Large intestine (tissue), 3 donors: ENCODE measurements around the gene CCDC60. TPM values are rescaled to one million over a fixed set of nuclear protein-coding genes. Genes with fewer than 3 reads are reported as not detected.

Experiments used
- DNase-seq, 2 donors: peaks; one replicate each; pipeline versions ENCODE4 v3.0.0 to v3.0.0-alpha.2; 2013
- H3K27ac ChIP-seq: one replicate; pipeline ENCODE4 v1.5.1; 2013; ENCODE audit warnings: low read length
- H3K27me3 ChIP-seq: 2 replicates; pipeline ENCODE4 v1.6.1; 2013; ENCODE audit warnings: low read length; ENCODE audit not compliant: control insufficient read depth, insufficient read depth
- H3K36me3 ChIP-seq: 2 replicates; pipeline ENCODE4 v1.6.1; 2013; ENCODE audit warnings: low read length; ENCODE audit not compliant: control insufficient read depth, insufficient read depth
- H3K4me1 ChIP-seq: one replicate; pipeline ENCODE4 v1.6.1; 2013; ENCODE audit warnings: low read length; ENCODE audit not compliant: control insufficient read depth, insufficient read depth
- H3K4me3 ChIP-seq: one replicate; pipeline ENCODE4 v1.5.1; 2013; ENCODE audit warnings: low read length
- H3K9me3 ChIP-seq: one replicate; pipeline ENCODE4 v1.6.1; 2013; ENCODE audit warnings: mild to moderate bottlenecking, low read depth, low read length, moderate library complexity; ENCODE audit not compliant: control insufficient read depth
- WGBS: methylation state at CpG from one replicate; pipeline ENCODE4 v1.1.5; 2013; ENCODE audit warnings: low lambda C conversion rate; ENCODE audit not compliant: insufficient coverage; 5-methylcytosine and 5-hydroxymethylcytosine counted together
- polyA plus RNA-seq: library from polyadenylated mRNA; unstranded; fragments of 120-200 nt; gene quantifications from one replicate; pipeline ENCODE4 v1.2.1, GENCODE V29; 2013

The CCDC60 gene
- polyA plus RNA-seq, 1 donor, result 0.01 TPM

GRCh38 chr12:119383206-119383605 is 48.7 kb downstream of the CCDC60 start:
- Histone ChIP-seq H3K27me3 (no peaks in the 10 kb centered on the region), H3K27ac (no peak overlapping the region), H3K4me3 (no peak overlapping the region), H3K36me3 (no peaks in the 10 kb centered on the region), H3K4me1 (no peaks in the 10 kb centered on the region), H3K9me3 (no peaks in the 10 kb centered on the region)
- no peak for DNase-seq
- WGBS, result no CpG with 5 or more reads among the region's 7 CpGs

DNA sequence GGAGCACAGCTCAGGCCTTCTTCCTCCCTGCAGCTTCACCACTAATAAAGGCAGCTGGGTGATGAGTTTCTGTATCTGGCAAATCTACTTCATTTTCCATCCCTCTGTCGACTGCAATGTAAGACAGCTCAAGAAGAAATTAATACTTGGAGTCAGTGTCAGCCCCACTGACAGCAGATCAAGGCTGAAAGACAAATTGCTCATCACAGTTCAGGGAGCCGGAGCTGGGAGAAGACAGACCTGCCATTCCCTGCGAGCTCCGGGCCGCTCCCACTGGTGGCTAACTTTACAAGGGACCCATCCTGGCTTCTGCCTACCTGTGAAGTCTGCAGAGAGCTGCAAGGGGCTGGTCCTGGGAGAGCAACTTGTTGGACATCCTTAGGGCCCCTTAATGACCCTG is 49.8 kb downstream of the CCDC60 start:
- DNase-seq, result no peak
- WGBS, result no CpG with 5 or more reads among the region's 5 CpGs
- Histone ChIP-seq H3K9me3 (no peaks in the 10 kb centered on the region), H3K27me3 (no peaks in the 10 kb centered on the region), H3K4me3 (no peak overlapping the region), H3K4me1 (no peaks in the 10 kb centered on the region), H3K27ac (no peak overlapping the region), H3K36me3 (no peaks in the 10 kb centered on the region)

GRCh38 chr12:119385659-119386058 is 51.1 kb downstream of the CCDC60 start:
- no CpG with 5 or more reads among the region's 3 CpGs for WGBS
- no peak for DNase-seq
- Histone ChIP-seq H3K27me3 (no peaks in the 10 kb centered on the region), H3K36me3 (no peaks in the 10 kb centered on the region), H3K27ac (no peak overlapping the region), H3K9me3 (no peaks in the 10 kb centered on the region), H3K4me3 (no peak overlapping the region), H3K4me1 (no peaks in the 10 kb centered on the region)

GRCh38 chr12:119389687-119390086 is 55.2 kb downstream of the CCDC60 start:
- no peaks in the 10 kb centered on the region for H3K27me3 ChIP-seq
- no peak overlapping the region for H3K27ac ChIP-seq
- H3K4me3 ChIP-seq, result no peak overlapping the region
- H3K9me3 ChIP-seq, result no peaks in the 10 kb centered on the region
- DNase-seq, result no peak
- no peaks in the 10 kb centered on the region for H3K36me3 ChIP-seq
- H3K4me1 ChIP-seq, result no peaks in the 10 kb centered on the region

- Histone ChIP-seq H3K36me3 (no peaks in the 10 kb centered on the region), H3K27ac (no peak overlapping the region), H3K4me1 (no peaks in the 10 kb centered on the region), H3K9me3 (no peaks in the 10 kb centered on the region), H3K4me3 (no peak overlapping the region), H3K27me3 (no peaks in the 10 kb centered on the region)
- WGBS, result no CpG with 5 or more reads among the region's 5 CpGs
- no peak for DNase-seq
Observed at GRCh38 chr12:119391673-119392072, 57.1 kb downstream of the CCDC60 start.

DNA sequence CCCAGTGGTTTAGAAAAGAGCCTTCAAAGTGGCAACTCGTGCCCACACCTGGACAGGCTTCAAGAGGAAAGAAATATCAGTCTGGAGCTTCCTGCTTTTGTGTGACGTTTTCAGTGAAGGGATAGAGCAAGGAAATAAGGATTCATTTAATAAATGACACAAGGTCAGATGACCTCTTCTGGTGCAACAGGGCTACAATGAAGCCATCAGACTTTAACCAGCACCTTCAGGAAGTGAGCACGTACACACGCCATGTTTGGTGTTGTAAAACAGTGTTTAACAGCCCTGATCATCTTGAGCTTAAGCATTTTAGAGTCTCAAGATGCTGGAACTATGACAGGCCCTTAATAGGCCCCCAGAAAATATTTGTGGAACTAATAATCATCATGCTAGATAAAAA is 59.1 kb downstream of the CCDC60 start:
- no peak for DNase-seq
- Histone ChIP-seq H3K4me3 (no peak overlapping the region), H3K27ac (no peak overlapping the region), H3K4me1 (no peaks in the 10 kb centered on the region), H3K36me3 (no peaks in the 10 kb centered on the region), H3K27me3 (no peaks in the 10 kb centered on the region), H3K9me3 (peaks cover 5% of the 10 kb centered on the region)
- no CpG with 5 or more reads among the region's 4 CpGs for WGBS

GRCh38 chr12:119397540-119397939 is 63.0 kb downstream of the CCDC60 start:
- WGBS, result no CpG with 5 or more reads among the region's 10 CpGs
- peaks cover 5% of the 10 kb centered on the region for H3K9me3 ChIP-seq
- no peak overlapping the region for H3K27ac ChIP-seq
- H3K4me3 ChIP-seq, result no peak overlapping the region
- DNase-seq, result no peak
- no peaks in the 10 kb centered on the region for H3K4me1 ChIP-seq
- H3K27me3 ChIP-seq, result no peaks in the 10 kb centered on the region
- no peaks in the 10 kb centered on the region for H3K36me3 ChIP-seq

DNA sequence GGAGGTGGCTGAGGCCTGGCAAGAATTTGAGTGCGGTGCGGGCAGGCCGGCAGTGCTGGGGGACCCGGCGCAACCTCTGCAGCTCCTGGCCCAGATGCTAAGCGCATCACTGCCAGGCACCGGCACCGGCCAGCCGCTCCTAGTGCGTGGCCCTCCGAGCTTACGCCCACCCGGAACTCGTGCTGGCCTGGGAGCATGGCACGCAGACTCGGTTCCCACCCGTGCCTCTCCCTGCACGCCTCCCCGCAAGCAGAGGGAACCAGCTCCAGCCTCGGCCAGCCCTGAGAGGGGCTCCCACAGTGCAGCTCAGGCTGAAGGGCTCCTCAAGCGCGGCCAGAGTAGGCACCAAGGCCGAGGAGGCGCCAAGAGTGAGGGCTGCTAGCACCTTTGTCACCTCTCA is 63.7 kb downstream of the CCDC60 start:
- no peak overlapping the region for H3K4me3 ChIP-seq
- no peak overlapping the region for H3K27ac ChIP-seq
- WGBS, result no CpG with 5 or more reads among the region's 24 CpGs
- H3K27me3 ChIP-seq, result no peaks in the 10 kb centered on the region
- no peaks in the 10 kb centered on the region for H3K36me3 ChIP-seq
- peaks cover 5% of the 10 kb centered on the region for H3K9me3 ChIP-seq
- no peak for DNase-seq
- H3K4me1 ChIP-seq, result no peaks in the 10 kb centered on the region

DNA sequence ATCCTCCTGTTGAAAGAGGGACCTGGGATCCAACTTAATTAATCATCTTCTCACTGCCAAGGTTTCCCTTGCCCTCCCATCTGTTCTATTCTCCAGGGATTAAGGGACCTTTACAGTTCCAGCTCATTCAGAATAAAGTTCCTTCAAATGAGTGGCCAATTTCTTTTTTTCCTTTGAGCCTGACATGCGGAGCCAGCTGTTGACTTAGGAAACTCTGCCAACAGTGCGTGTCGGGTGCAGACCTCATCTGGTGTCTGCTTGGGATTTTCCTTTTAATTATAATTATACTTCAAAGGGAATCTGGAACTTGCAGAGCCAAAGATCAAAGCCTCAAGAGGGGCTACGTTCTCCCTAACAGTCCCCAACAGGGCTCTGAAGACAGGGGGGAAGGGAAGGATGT is 64.8 kb downstream of the CCDC60 start:
- Histone ChIP-seq H3K4me3 (no peak overlapping the region), H3K4me1 (no peaks in the 10 kb centered on the region), H3K27me3 (no peaks in the 10 kb centered on the region), H3K27ac (no peak overlapping the region), H3K9me3 (peaks cover 5% of the 10 kb centered on the region), H3K36me3 (no peaks in the 10 kb centered on the region)
- WGBS, result 93% methylated on average over 3 of the region's 4 CpGs
- no peak for DNase-seq

DNA sequence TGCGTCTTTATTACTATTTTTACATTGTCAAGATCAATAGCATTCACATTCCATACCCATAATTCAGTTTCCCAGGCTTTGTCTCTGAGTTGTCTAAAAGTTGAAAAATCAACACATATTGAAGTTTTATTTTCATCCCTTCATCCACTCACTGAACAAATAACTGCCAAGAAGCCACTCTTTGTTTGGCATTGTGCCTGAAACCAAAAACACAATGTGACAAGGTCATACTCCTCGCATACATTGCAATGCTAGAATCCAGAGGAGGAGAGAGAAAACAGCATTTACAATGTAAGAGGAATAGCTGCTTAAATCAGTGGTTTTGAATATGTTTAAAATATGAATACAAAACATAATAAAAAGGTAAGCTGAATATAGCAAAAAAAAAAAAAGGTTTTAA is 71.8 kb downstream of the CCDC60 start:
- no peak overlapping the region for H3K27ac ChIP-seq
- no peaks in the 10 kb centered on the region for H3K27me3 ChIP-seq
- H3K4me1 ChIP-seq, result no peaks in the 10 kb centered on the region
- no peak for DNase-seq
- no peaks in the 10 kb centered on the region for H3K9me3 ChIP-seq
- no peak overlapping the region for H3K4me3 ChIP-seq
- 100% methylated on average over 2 of the region's 2 CpGs for WGBS
- no peaks in the 10 kb centered on the region for H3K36me3 ChIP-seq

GRCh38 chr12:119406811-119407210 is 72.3 kb downstream of the CCDC60 start:
- DNase-seq, result no peak
- Histone ChIP-seq H3K36me3 (no peaks in the 10 kb centered on the region), H3K4me1 (no peaks in the 10 kb centered on the region), H3K27me3 (no peaks in the 10 kb centered on the region), H3K4me3 (no peak overlapping the region), H3K27ac (no peak overlapping the region), H3K9me3 (no peaks in the 10 kb centered on the region)
- no CpG with 5 or more reads among the region's 4 CpGs for WGBS
